Endodermal cell (in vitro differentiated cells): Measurements from ENCODE around the gene EGLN1. TPM values are rescaled to one million over a fixed set of nuclear protein-coding genes. Genes with fewer than 3 reads are reported as not detected.

Experiments
- DNase-seq: peaks from one replicate; pipeline ENCODE4 v3.0.0-alpha.2; 2017
- H3K27ac ChIP-seq: 2 replicates; pipeline ENCODE4 v1.5.1; 2013; ENCODE audit warnings: mild to moderate bottlenecking, low read depth, low read length, moderate library complexity
- H3K27me3 ChIP-seq: 2 replicates; pipeline ENCODE4 v1.6.1; 2013; ENCODE audit warnings: mild to moderate bottlenecking, low read length, moderate library complexity; ENCODE audit not compliant: insufficient read depth, control insufficient read depth, poor library complexity, severe bottlenecking
- H3K36me3 ChIP-seq: 2 replicates; pipeline ENCODE4 v1.7.0; 2013; ENCODE audit warnings: mild to moderate bottlenecking, low read length, moderate library complexity; ENCODE audit not compliant: control insufficient read depth, insufficient read depth
- H3K4me1 ChIP-seq: one replicate; pipeline ENCODE4 v1.7.0; 2013; ENCODE audit warnings: low read length; ENCODE audit not compliant: control insufficient read depth, insufficient read depth
- H3K4me3 ChIP-seq: 2 replicates; pipeline ENCODE4 v1.5.1; 2013; ENCODE audit warnings: mild to moderate bottlenecking, low read length, moderate library complexity
- H3K9ac ChIP-seq: 2 replicates; pipeline ENCODE4 v1.6.1; 2013; ENCODE audit warnings: mild to moderate bottlenecking, low read length, moderate library complexity; ENCODE audit not compliant: poor library complexity, severe bottlenecking; ENCODE audit errors: extremely low read depth
- H3K9me3 ChIP-seq: 2 replicates; pipeline ENCODE4 v1.6.1; 2013; ENCODE audit warnings: mild to moderate bottlenecking, low read length, moderate library complexity; ENCODE audit not compliant: control insufficient read depth
- H3K27ac Mint-ChIP-seq: 2 replicates; pipeline ENCODE4 v1.8.0; 2020; ENCODE audit warnings: mixed read lengths
- H3K27me3 Mint-ChIP-seq: 2 replicates; pipeline ENCODE4 v1.8.0; 2021; ENCODE audit warnings: mild to moderate bottlenecking, mixed read lengths; ENCODE audit not compliant: insufficient read depth
- H3K36me3 Mint-ChIP-seq: 2 replicates; pipeline ENCODE4 v1.8.0; 2020; ENCODE audit warnings: low read depth, mixed read lengths
- H3K4me1 Mint-ChIP-seq: 2 replicates; pipeline ENCODE4 v1.8.0; 2020; ENCODE audit warnings: mixed read lengths
- H3K4me3 Mint-ChIP-seq: 2 replicates; pipeline ENCODE4 v1.8.0; 2020; ENCODE audit warnings: mild to moderate bottlenecking, moderate library complexity, mixed read lengths
- H3K9me3 Mint-ChIP-seq: 2 replicates; pipeline ENCODE4 v1.8.0; 2020; ENCODE audit warnings: mild to moderate bottlenecking, mixed read lengths
- WGBS, 2 experiments: methylation state at CpG; one replicate each; pipeline versions ENCODE4 v1.1.5 to v1.1.7; 2013; ENCODE audit warnings: missing lambda C conversion rate in 2 of 2, mixed read lengths in 1 of 2; ENCODE audit not compliant: insufficient coverage in 1 of 2, insufficient read length in 1 of 2; 5-methylcytosine and 5-hydroxymethylcytosine counted together
- total RNA-seq, 2 donors: library from RNA; stranded (reverse); fragmentation: NEBNext Ultra II Directional in 1 of 2; extraction: Animal tissue kit (Norgen Biotek cat#: 25700) in 1 of 2; gene quantifications; 2 replicates in 1 of 2; 3 replicates in 1 of 2; pipeline ENCODE4 v1.2.1, GENCODE V29; 2021
- TF ChIP-seq, protein P1 (sequence below): fragments of 200-600 bp; sonication (generic); conservative IDR thresholded peaks from 2 replicates; pipeline ENCODE4 v1.5.0; 2021; ENCODE audit warnings: antibody characterized with exemption, mild to moderate bottlenecking

EGLN1 gene
- total RNA-seq, 2 donors from 2014 or later = 12.2 to 17.4 TPM

DNA sequence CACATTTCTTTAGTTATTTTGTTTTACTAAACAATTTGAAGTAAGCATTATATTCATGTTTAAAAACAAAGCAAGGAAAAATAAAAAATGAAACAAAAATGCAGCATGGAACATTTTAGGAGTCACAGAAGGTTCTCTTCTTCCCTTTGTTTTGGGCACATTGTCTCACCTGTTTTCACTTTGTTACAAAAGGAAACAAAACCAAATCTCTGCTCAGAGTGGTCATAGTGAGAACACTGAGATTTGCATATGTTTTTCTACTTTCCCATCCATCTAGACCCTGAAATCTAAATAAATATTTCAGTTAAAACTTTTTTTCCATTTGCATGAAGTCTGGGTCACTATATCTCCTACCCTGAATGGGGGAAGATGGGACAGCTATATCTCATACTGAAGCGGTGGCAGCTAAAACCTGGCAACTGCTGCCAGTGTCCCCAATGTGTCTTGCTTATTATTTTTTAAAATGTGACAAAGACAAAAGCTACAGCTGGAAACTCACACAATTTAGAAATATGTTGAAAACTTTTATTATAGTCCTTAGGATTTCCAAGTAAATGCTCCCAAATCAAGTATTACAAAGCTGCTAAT is 87.9 kb downstream of the EGLN1 start:
- WGBS, 2 experiments = 60 to 83% methylated on average over 1 of the region's 1 CpG
- Mint-ChIP-seq H3K9me3 (no peaks in the 10 kb centered on the region), H3K4me3 (peak overlapping the region; percentile 100), H3K27me3 (no peaks in the 10 kb centered on the region), H3K27ac (no peak overlapping the region), H3K36me3 (peaks cover 3% of the 10 kb centered on the region), H3K4me1 (peaks cover 36% of the 10 kb centered on the region)
- no peak overlapping the region for H3K27ac ChIP-seq
- H3K4me3 ChIP-seq = peak overlapping the region; percentile 98
- TF ChIP-seq, protein P1, sequence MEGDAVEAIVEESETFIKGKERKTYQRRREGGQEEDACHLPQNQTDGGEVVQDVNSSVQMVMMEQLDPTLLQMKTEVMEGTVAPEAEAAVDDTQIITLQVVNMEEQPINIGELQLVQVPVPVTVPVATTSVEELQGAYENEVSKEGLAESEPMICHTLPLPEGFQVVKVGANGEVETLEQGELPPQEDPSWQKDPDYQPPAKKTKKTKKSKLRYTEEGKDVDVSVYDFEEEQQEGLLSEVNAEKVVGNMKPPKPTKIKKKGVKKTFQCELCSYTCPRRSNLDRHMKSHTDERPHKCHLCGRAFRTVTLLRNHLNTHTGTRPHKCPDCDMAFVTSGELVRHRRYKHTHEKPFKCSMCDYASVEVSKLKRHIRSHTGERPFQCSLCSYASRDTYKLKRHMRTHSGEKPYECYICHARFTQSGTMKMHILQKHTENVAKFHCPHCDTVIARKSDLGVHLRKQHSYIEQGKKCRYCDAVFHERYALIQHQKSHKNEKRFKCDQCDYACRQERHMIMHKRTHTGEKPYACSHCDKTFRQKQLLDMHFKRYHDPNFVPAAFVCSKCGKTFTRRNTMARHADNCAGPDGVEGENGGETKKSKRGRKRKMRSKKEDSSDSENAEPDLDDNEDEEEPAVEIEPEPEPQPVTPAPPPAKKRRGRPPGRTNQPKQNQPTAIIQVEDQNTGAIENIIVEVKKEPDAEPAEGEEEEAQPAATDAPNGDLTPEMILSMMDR = no peak
- no peak for DNase-seq
- H3K9me3 ChIP-seq = no peaks in the 10 kb centered on the region
- H3K9ac ChIP-seq = peak overlapping the region; percentile 5
- peaks cover 6% of the 10 kb centered on the region for H3K36me3 ChIP-seq
- peaks cover 5% of the 10 kb centered on the region for H3K4me1 ChIP-seq
- no peaks in the 10 kb centered on the region for H3K27me3 ChIP-seq

DNA sequence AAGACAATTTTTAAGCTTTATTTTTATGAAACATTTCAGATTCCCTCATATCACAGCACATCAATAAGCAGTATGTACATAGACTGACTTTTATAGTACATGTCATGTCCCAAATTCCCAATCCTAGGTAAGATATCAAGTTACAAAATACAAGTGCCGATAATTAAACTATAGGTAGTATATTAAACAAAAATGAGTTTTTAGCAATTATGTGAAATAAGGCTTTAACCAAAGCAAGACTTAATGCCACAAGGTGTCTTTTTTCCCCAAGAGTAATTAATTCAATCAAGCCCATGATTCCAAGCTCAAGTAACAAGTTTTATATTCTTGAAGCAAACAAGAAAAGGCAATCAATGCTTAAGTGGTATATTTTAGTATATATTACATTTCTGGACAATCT is 89.3 kb downstream of the EGLN1 start:
- Mint-ChIP-seq H3K27me3 (no peaks in the 10 kb centered on the region), H3K36me3 (peaks cover 3% of the 10 kb centered on the region), H3K27ac (no peak overlapping the region), H3K9me3 (no peaks in the 10 kb centered on the region), H3K4me3 (no peak overlapping the region), H3K4me1 (peaks cover 30% of the 10 kb centered on the region)
- Histone ChIP-seq H3K27ac (no peak overlapping the region), H3K4me1 (peaks cover 5% of the 10 kb centered on the region), H3K27me3 (no peaks in the 10 kb centered on the region), H3K4me3 (peak overlapping the region; percentile 98), H3K9me3 (no peaks in the 10 kb centered on the region), H3K36me3 (peaks cover 6% of the 10 kb centered on the region), H3K9ac (no peak overlapping the region)
- DNase-seq = no peak
- TF ChIP-seq, protein P1 = no peak
- WGBS, 2 experiments = no CpG with 5 or more reads among the region's 1 CpG

DNA sequence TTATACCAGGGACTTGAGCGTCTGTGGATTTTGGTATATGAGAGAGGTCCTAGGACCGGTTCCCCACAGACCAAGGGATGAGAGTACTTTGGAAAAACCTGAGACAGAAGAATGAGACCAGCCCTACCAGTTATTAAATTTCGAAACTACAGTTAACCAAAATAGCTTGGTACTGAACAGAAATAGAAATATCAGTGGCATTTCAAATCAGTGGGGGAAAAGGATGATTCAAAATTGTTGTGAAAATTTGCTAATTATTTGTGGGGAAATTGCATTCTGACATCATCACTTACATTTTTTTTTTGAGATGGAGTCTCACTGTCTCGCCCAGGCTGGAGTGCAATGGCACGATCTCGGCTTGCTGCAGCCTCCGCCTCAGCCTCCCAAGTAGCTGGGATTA is 92.6 kb downstream of the EGLN1 start:
- H3K4me1 ChIP-seq = no peaks in the 10 kb centered on the region
- peaks cover 6% of the 10 kb centered on the region for H3K36me3 ChIP-seq
- H3K4me3 Mint-ChIP-seq = no peak overlapping the region
- peaks cover 10% of the 10 kb centered on the region for H3K4me1 Mint-ChIP-seq
- no peak overlapping the region for H3K9ac ChIP-seq
- H3K27ac ChIP-seq = no peak overlapping the region
- no peaks in the 10 kb centered on the region for H3K9me3 Mint-ChIP-seq
- DNase-seq = no peak
- 96 to 100% methylated on average over 1 to 7 of the region's 7 CpGs for WGBS, 2 experiments
- H3K9me3 ChIP-seq = no peaks in the 10 kb centered on the region
- no peaks in the 10 kb centered on the region for H3K36me3 Mint-ChIP-seq
- no peaks in the 10 kb centered on the region for H3K27me3 Mint-ChIP-seq
- no peak overlapping the region for H3K27ac Mint-ChIP-seq
- TF ChIP-seq, protein P1 = no peak
- H3K27me3 ChIP-seq = no peaks in the 10 kb centered on the region
- H3K4me3 ChIP-seq = no peak overlapping the region
